DOHH2 (cell line): Measurements from ENCODE around the gene RHOBTB3.

Experiments used
- H3F3A ChIP-seq: fragments of 200-600 bp; sonication (generic), shearing (Covaris generic); 2 replicates; pipeline ENCODE4 v1.6.0; 2016; ENCODE audit warnings: antibody characterized with exemption, mild to moderate bottlenecking; ENCODE audit not compliant: control insufficient read depth, insufficient read depth
- H3K27ac ChIP-seq: fragments of 200-600 bp; sonication (generic); 2 replicates; pipeline ENCODE4 v1.5.1; 2014; ENCODE audit warnings: low read depth, mild to moderate bottlenecking, low read length, moderate library complexity
- H3K27me3 ChIP-seq: fragments of 200-600 bp; sonication (generic); 2 replicates; pipeline ENCODE4 v1.6.1; 2014; ENCODE audit warnings: mild to moderate bottlenecking, low read length, mixed read lengths; ENCODE audit not compliant: control insufficient read depth
- H3K36me3 ChIP-seq: fragments of 200-600 bp; sonication (generic); 2 replicates; pipeline ENCODE4 v1.6.1; 2014; ENCODE audit warnings: mild to moderate bottlenecking, low read length, moderate library complexity, mixed read lengths; ENCODE audit not compliant: control insufficient read depth
- H3K4me1 ChIP-seq: fragments of 200-600 bp; sonication (generic); 2 replicates; pipeline ENCODE4 v1.6.1; 2014; ENCODE audit warnings: mild to moderate bottlenecking, low read length, mixed read lengths; ENCODE audit not compliant: control insufficient read depth
- H3K4me2 ChIP-seq: fragments of 200-600 bp; sonication (generic); 2 replicates; pipeline ENCODE4 v1.6.0; 2014; ENCODE audit warnings: mild to moderate bottlenecking, low read length, moderate library complexity
- H3K4me3 ChIP-seq: fragments of 200-600 bp; sonication (generic); 2 replicates; pipeline ENCODE4 v1.5.1; 2014; ENCODE audit warnings: mild to moderate bottlenecking, low read length, mixed read lengths
- H3K79me2 ChIP-seq: fragments of 200-600 bp; sonication (generic); 2 replicates; pipeline ENCODE4 v1.6.1; 2014; ENCODE audit warnings: mild to moderate bottlenecking, low read length, mixed read lengths; ENCODE audit not compliant: control insufficient read depth
- H3K9me2 ChIP-seq: fragments of 200-600 bp; sonication (generic); replicated peaks from 2 replicates; pipeline ENCODE4 v1.6.1; 2014; ENCODE audit warnings: mild to moderate bottlenecking, low read length, mixed read lengths; ENCODE audit not compliant: control insufficient read depth
- H3K9me3 ChIP-seq: fragments of 200-600 bp; sonication (generic); 2 replicates; pipeline ENCODE4 v1.6.1; 2014; ENCODE audit warnings: antibody characterized with exemption, low read length, mixed read lengths; ENCODE audit not compliant: control insufficient read depth, insufficient read depth
- H4K20me1 ChIP-seq: fragments of 200-600 bp; sonication (generic); 2 replicates; pipeline ENCODE4 v1.6.0; 2014; ENCODE audit warnings: low read depth, mild to moderate bottlenecking, antibody characterized with exemption, low read length, moderate library complexity; ENCODE audit not compliant: control insufficient read depth, insufficient read depth
- CTCF ChIP-seq: fragments of 200-600 bp; sonication (generic); IDR thresholded peaks from one replicate; pipeline ENCODE4 v1.5.1; 2014; ENCODE audit warnings: antibody characterized with exemption, mild to moderate bottlenecking, low read depth, low read length; ENCODE audit not compliant: poor library complexity, severe bottlenecking
- EZH2phosphoT487 ChIP-seq: fragments of 200-600 bp; sonication (generic); IDR thresholded peaks from 2 replicates; pipeline ENCODE4 v1.6.1; 2017; ENCODE audit warnings: borderline replicate concordance, mild to moderate bottlenecking, antibody characterized with exemption, low read length, moderate library complexity, mixed read lengths

Gene RHOBTB3

GRCh38 chr5:95725071-95725820 is 5.9 kb upstream of the RHOBTB3 start:
- Histone ChIP-seq H3K36me3 (no peaks in the 10 kb centered on the region), H3K4me1 (no peaks in the 10 kb centered on the region), H3K9me2 (no peaks in the 10 kb centered on the region), H3K9me3 (no peaks in the 10 kb centered on the region), H3K4me2 (no peak overlapping the region), H3K27me3 (peaks cover 29% of the 10 kb centered on the region), H3K79me2 (no peaks in the 10 kb centered on the region), H3K4me3 (no peak overlapping the region), H3K27ac (no peak overlapping the region), H4K20me1 (no peaks in the 10 kb centered on the region), H3F3A (no peaks in the 10 kb centered on the region)
- no peak for TF ChIP-seq CTCF
- TF ChIP-seq EZH2phosphoT487 = no peak

- Histone ChIP-seq H3K4me2 (no peak overlapping the region), H3K4me1 (no peaks in the 10 kb centered on the region; the same call in 1 of the 2 replicates), H3K27ac (no peak overlapping the region), H3F3A (no peaks in the 10 kb centered on the region), H3K79me2 (no peaks in the 10 kb centered on the region), H3K9me3 (no peaks in the 10 kb centered on the region), H3K36me3 (no peaks in the 10 kb centered on the region), H3K9me2 (no peaks in the 10 kb centered on the region), H3K4me3 (no peak overlapping the region), H4K20me1 (no peaks in the 10 kb centered on the region), H3K27me3 (peaks cover 38% of the 10 kb centered on the region)
- TF ChIP-seq CTCF (no peak), EZH2phosphoT487 (no peak)
Measured at GRCh38 chr5:95725937-95726810, 5.0 kb upstream of the RHOBTB3 start.

- H4K20me1 ChIP-seq = no peaks in the 10 kb centered on the region
- no peak overlapping the region for H3K27ac ChIP-seq
- H3K4me1 ChIP-seq = peaks cover 6% of the 10 kb centered on the region; the same call in 1 of the 2 replicates
- H3K79me2 ChIP-seq = no peaks in the 10 kb centered on the region
- no peaks in the 10 kb centered on the region for H3F3A ChIP-seq
- no peaks in the 10 kb centered on the region for H3K9me2 ChIP-seq
- no peaks in the 10 kb centered on the region for H3K9me3 ChIP-seq
- H3K4me2 ChIP-seq = no peak overlapping the region
- TF ChIP-seq EZH2phosphoT487 = no peak
- no peak for TF ChIP-seq CTCF
- H3K4me3 ChIP-seq = no peak overlapping the region
- peaks cover 47% of the 10 kb centered on the region for H3K27me3 ChIP-seq
- H3K36me3 ChIP-seq = no peaks in the 10 kb centered on the region
Measured at GRCh38 chr5:95726811-95727763, 4.0 kb upstream of the RHOBTB3 start.
